ENCODE data around the gene TRHDE.
A peak's percentile ranks its signal among the peaks of the same experiment; 100 is the strongest.

TRHDE gene

DNA sequence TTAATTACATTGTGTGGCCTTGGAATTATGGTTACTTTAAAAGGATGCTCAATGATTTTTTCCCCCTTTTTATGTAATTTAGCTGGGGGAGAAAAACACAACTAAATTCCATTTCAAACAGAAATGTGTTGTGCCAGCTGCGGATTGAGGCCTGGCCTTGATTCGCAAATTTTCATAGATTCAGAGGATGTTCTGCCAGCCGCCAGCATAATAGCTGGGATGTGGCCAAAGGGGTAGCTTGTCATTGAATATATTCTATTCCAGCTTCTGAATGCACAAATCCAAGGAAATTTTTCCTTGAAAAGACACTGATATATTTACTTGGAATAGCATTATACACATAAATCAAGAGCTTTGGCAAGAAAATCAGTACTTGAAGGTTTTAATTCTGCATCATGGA, 43.7 kb downstream of the TRHDE start:
- no peak for DNase-seq (ENCODE audit: low spot score)

DNA sequence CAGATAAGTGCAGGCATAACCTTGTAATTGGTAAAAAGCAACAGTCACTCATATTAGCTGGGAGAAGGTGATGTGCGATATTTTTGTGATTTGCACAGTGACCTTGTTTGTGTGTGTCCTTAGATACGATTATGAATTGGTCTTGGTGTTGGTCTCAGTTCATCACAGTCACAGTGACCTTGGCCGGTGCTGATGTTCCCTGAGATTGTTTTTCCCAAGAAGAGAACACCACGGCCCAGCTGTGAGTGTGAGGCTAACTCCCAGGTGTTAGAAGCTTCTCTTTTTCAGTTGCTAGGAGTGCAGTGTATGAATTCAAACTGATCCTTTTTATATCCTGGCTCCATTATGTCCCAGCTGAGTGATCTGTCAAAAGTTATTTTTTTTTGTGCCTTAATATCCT, 46.2 kb downstream of the TRHDE start:
- DNase-seq (ENCODE audit: low spot score) = no peak

DNA sequence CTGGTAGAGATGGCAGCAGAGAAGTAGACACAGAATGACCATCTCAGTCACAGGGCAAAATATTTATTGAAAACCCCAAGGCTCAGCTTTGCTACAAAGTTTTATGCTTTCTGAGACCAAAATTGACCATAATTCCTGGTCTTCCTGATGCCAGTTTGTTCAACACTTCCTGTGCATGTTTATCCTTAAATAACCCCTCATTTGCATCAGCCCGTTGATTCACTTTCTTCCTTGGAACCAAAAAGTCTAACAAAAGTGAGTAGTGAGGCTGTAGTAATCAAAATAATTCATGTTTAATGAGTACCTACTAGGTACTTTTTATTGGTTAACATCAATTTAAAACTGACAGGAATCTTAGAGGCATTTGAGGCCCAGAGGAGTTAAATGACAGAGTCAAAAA, 51.7 kb downstream of the TRHDE start:
- DNase-seq (ENCODE audit: low spot score) = no peak

DNA sequence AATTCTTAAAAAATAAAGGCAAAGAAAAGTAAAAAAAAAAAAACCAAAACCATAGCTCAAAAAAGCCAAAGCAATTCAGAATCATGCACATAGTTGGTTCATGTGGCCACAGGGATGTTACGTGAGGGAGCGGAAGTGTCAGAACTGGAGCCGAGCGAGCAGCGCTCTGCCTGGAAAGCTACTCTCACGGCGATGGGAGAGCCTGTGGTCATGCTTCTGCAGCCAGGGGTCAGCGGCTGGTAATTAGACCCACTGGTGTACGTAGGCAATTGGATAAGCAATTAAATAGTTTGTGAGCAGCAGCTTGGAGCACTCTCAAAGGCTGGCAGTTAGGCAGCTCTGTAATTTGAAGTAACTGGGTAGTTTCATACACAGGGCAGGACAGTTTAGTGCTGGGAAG, 58.1 kb downstream of the TRHDE start:
- peak; percentile 33 for DNase-seq (ENCODE audit: low spot score)

GRCh38 chr12:72330784-72331183, 58.6 kb downstream of the TRHDE start:
- DNase-seq (ENCODE audit: low spot score) = no peak

GRCh38 chr12:72337382-72337781, 65.2 kb downstream of the TRHDE start:
- DNase-seq (ENCODE audit: low spot score) = no peak

GRCh38 chr12:72337946-72338345, 65.8 kb downstream of the TRHDE start:
- DNase-seq (ENCODE audit: low spot score) = no peak

GRCh38 chr12:72338437-72338836, 66.3 kb downstream of the TRHDE start:
- DNase-seq (ENCODE audit: low spot score) = no peak

DNA sequence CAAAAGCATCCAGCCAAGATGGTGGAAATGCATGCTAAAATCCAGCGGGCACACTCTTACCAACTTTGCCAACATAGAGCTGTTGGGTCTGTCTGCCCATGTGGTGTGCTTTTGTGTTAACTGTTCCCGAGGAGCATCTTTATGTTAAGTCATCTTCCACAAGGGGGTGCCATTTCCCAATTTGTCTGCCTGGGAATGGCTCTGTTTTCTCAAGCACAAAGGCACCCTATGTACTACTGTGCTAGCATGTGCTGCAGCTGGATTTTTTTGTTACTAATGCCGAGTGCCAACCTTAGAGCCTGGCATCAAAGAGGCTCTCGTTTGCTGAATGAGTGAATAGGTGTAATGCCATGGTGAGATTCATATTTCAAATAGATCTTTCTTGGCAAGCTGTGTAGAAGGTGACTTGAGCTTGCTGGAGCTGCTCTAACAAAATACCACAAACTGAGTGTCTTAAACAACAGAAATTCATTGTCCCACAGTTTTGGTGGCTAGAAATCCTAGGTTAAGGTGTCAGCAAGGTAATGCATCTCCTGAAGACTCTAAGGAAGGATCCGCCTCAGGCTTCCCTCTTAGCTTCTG, 74.3 kb downstream of the TRHDE start:
- peak; percentile 63 for DNase-seq (ENCODE audit: low spot score)

- no peak for DNase-seq (ENCODE audit: low spot score)
Observed at GRCh38 chr12:72349491-72349890, 77.3 kb downstream of the TRHDE start.

DNA sequence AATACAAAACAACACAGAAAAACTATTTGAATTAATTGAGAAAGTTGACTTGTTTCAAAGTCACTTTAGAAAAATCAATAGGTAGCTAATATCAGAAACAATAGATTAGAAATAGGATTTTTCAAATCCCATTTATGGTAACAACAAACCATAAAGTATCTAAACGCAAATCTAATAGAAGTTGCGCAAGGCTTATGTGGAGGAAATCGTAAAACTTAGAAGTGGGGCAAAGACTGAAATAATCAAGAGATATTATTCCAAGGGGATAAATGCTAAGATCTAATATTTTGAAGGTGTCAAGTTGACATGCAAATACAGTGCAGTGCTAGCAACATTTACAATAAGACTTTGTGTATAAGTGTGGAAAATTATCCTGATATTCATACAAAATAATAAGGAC, 87.2 kb downstream of the TRHDE start:
- no peak for DNase-seq (ENCODE audit: low spot score)

DNA sequence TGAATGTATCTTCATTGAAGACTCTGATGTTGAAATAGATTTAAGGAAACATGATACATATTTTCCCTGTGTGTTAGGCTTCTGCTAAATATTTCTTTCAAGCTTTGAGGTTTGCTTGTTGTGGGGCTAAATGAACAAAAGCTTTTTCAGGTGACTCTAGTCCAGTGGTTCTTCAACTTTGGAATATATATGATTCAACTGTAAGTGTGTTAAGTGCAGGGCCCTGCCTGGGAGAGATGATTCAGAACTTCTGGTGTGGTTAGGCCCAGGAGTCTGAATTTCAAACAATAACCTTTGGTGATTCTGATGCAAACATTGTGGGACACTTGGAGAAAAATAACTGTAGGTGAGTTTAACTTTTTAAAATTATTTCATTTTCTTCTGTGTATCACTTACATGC, 93.0 kb downstream of the TRHDE start:
- DNase-seq (ENCODE audit: low spot score) = no peak

GRCh38 chr12:72366255-72366654, 94.1 kb downstream of the TRHDE start:
- DNase-seq (ENCODE audit: low spot score) = no peak

DNA sequence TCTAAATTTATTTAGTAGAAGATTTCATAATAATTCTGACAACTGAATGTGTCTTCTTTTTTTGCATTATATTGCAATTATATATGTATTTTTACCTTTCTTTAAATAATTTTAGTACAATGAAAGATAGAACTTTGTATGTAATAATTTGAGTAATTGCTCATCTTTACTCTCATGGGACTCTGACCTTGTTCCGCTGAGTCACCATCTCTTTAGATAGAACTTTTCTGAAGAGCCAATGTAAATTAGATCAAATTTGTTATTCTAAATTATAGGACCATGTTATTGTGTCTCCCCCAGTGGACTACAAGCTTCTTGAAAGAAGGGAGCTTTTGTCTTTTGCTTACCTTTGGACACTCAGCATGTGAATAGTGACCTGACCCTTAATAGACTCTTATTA, 96.1 kb downstream of the TRHDE start:
- no peak for DNase-seq (ENCODE audit: low spot score)

DNA sequence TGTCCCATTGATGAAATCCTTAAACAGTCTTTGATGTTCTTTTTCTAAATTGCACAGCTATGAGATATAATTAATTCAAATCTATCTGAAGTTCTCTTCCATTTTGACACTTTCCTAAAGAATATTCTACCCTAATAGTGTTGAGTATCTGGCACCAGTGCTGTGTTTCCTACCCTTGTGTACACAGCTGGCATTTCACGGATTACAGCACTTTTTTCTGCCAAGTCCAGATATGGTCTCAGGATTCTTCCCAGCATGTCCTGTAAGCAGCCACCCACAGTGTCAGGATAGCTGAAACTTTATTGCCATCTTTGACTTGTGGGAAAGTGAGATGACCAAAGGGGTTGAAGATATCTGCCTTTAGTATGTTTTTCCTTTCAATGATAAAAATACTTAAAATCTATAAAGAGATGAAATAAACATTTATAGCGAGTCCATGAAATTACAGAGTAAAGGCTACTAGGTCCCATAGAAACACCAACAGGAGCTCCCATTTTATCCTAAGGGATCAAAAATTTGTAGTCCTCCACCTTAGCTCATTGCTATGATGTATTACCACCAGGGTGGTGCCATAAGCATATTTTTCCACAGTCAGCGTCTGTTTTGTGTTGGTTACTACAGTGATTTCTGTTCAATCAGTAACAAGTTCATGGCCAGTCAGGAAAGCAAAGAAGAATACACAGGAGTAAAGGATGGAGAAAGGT, 96.7 kb downstream of the TRHDE start:
- no peak for DNase-seq (ENCODE audit: low spot score)

GRCh38 chr12:72369423-72369959, 97.3 kb downstream of the TRHDE start:
- DNase-seq (ENCODE audit: low spot score) = no peak

DNA sequence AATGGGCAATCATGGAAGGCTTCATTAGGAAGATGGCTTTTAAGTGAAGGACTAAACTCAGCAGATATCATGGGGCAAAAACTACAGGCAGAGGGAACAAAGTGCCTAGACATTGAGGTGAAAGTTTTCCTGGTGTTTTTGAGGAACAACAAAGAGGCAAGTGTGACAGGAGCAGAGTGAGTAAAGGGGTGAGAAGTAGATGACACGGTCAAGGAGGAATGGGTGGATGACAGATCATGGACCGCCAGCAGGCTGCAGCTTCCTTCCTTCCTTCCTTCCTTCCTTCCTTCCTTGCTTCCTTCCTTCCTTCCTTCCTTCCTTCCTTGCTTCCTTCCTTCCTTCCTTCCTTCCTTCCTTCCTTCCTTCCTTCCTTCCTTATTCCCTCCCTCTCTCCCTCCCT, 108.3 kb downstream of the TRHDE start:
- no peak for DNase-seq (ENCODE audit: low spot score)

- no peak for DNase-seq (ENCODE audit: low spot score)
Observed at GRCh38 chr12:72388322-72388721, 116.2 kb downstream of the TRHDE start.

DNA sequence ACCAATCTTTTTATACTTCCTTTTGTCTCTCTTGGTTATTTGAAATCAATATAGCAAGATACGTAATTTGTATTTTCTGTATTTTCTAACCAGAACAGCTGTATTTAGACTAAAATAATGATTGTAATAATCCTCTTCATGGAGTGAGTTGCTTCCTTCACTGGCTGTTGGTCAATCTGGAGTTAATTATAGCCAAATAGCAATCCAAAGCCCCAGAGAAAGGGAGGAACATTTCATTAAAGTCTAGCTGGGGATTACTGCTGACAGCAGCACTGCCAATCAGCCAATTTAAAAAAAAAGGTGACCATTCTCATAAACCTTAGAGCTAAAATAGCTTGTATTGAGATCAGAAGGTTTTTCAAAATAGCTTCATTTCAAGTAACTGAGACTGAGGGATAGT, 118.0 kb downstream of the TRHDE start:
- no peak for DNase-seq (ENCODE audit: low spot score)

DNA sequence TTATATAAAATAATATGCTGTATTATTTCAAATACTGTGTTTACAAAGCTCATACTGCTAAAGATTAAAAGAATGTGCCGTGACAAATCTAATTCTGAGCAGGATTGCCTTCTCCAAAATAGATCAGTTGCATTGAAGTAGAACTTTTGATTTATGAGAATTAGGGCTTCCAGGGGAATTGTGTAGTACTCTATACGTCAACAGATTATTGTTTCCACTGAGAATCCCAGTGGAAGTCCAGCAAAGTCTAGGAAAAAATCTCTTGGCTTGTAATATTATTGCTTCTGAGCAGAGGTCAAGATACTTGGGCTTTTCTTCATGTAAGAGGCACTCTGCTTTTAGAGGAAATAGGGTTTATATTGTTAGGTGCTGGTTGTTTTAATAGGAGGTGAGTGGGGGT, 133.9 kb downstream of the TRHDE start:
- DNase-seq (ENCODE audit: low spot score) = no peak

DNA sequence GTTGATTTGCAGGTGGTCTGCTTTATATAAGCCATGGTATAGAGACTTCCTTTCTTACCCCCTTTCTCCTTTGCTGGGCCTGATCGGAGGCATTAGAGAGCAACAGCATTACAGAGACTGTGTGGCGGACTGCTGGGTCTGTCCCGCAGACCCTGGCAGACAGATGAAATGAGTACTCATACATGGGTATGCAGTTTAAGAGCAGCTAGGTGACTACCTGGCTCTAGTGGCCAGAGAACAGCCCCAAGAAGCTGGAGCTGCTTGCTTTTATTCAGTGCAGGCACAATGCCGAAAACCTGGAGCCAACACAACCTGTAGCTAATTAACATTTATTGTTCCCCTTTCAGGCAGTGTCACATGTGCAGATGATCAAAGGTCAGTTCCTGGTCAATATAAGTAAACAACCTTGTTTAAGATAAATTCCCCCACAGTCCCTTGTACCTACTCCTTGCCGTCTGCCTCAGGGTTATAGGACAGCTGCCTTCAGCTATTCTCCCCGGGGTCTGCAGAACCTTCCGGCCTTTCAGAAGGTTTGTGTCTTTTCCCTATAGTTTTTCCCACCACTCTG, 160.0 kb downstream of the TRHDE start:
- DNase-seq (ENCODE audit: low spot score) = no peak

DNA sequence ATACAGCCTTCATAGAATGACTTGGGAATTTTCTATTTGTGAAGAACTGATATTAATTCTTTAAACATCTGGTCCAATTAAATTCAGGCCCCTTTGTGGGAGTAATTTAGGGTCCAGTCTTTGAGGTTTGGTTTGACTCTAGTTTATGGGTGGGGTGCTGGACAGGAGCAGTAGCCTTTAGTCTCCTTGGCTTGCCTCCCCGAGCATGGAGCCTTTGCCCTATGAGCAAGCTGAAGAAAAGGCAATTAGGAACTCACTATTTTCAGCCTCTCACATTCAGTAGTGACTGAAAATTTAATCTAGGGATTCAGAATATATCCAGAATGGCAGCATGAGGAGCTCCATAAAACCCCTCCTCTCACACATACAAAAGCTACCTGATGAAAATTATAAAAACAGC, 161.1 kb downstream of the TRHDE start:
- no peak for DNase-seq (ENCODE audit: low spot score)

DNA sequence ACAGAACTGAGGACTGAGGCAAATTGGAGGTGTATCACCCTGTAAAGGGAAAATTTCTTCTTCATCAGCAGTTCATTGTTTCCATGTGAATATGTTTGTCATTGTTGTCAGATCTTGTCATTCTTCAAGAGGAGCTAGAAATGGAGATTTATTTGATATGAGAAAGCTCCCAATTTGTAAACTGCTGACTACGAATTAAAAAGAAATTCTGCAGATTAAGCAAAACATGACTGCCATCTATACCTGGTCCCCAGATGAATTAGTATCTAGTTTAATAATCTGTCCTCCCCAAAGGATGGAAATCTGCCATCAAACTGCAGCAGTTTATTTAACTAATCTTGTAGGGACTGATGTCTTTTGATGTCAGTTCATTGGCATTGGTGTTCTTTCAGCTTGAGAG, 162.8 kb downstream of the TRHDE start:
- DNase-seq (ENCODE audit: low spot score) = no peak

GRCh38 chr12:72442217-72442616, 170.0 kb downstream of the TRHDE start:
- DNase-seq (ENCODE audit: low spot score) = no peak
